Smooth muscle cell (in vitro differentiated cells): Measurements from ENCODE around the gene GFAP. TPM values are rescaled to one million over a fixed set of nuclear protein-coding genes. Genes with fewer than 3 reads are reported as not detected.

ENCODE experiments used
- DNase-seq: peaks from one replicate; lab custom pipeline; 2025; ENCODE audit not compliant: unreplicated experiment; lab: John Stamatoyannopoulos, UW
- H2AFZ ChIP-seq: fragments of 200-600 bp; sonication (generic); 2 replicates; pipeline ENCODE4 v1.6.0; 2016; ENCODE audit warnings: antibody characterized with exemption, low read depth, mild to moderate bottlenecking
- H3F3A ChIP-seq: fragments of 200-600 bp; sonication (generic); 2 replicates; pipeline ENCODE4 v1.6.0; 2017; ENCODE audit warnings: antibody characterized with exemption, low read depth
- H3K27ac ChIP-seq: fragments of 200-600 bp; sonication (generic); 2 replicates; pipeline ENCODE4 v1.5.1; 2016; ENCODE audit warnings: low read depth, mild to moderate bottlenecking
- H3K27me3 ChIP-seq: fragments of 200-600 bp; sonication (generic); 2 replicates; pipeline ENCODE4 v1.6.1; 2016; ENCODE audit warnings: low read depth, mild to moderate bottlenecking
- H3K36me3 ChIP-seq: fragments of 200-600 bp; sonication (generic); 2 replicates; pipeline ENCODE4 v1.5.1; 2016; ENCODE audit warnings: low read depth
- H3K4me1 ChIP-seq: fragments of 200-600 bp; sonication (generic); 2 replicates; pipeline ENCODE4 v1.5.1; 2016; ENCODE audit warnings: low read depth
- H3K4me2 ChIP-seq: fragments of 200-600 bp; sonication (generic); 2 replicates; pipeline ENCODE4 v1.6.0; 2016; ENCODE audit warnings: mild to moderate bottlenecking
- H3K4me3 ChIP-seq: fragments of 200-600 bp; sonication (generic); 2 replicates; pipeline ENCODE4 v1.5.1; 2016; ENCODE audit warnings: mild to moderate bottlenecking
- H3K79me2 ChIP-seq: fragments of 200-600 bp; sonication (generic); 2 replicates; pipeline ENCODE4 v1.6.0; 2016; ENCODE audit warnings: low read depth, mild to moderate bottlenecking
- H3K9ac ChIP-seq: fragments of 200-600 bp; sonication (generic); 2 replicates; pipeline ENCODE4 v1.6.0; 2016; ENCODE audit warnings: low read depth
- H3K9me3 ChIP-seq: fragments of 200-600 bp; sonication (generic); replicated peaks from 2 replicates; pipeline ENCODE4 v1.5.1; 2016; ENCODE audit warnings: low read depth
- H4K20me1 ChIP-seq: fragments of 200-600 bp; sonication (generic); 2 replicates; pipeline ENCODE4 v1.6.0; 2016; ENCODE audit warnings: low read depth
- CTCF ChIP-seq: fragments of 200-600 bp; sonication (generic); IDR thresholded peaks from 2 replicates; pipeline ENCODE4 v1.5.1; 2017; ENCODE audit warnings: borderline replicate concordance, mild to moderate bottlenecking, antibody characterized with exemption; ENCODE audit not compliant: insufficient read depth, poor library complexity, severe bottlenecking
- WGBS: methylation state at CpG from one replicate; pipeline ENCODE4 v1.1.7; 2016; ENCODE audit warnings: low lambda C conversion rate; 5-methylcytosine and 5-hydroxymethylcytosine counted together
- polyA plus RNA-seq: library from polyadenylated mRNA; unstranded; fragments of >200 nt; fragmentation: Nextera tagmentation; extraction: Ambion mirVana; gene quantifications from 2 replicates; pipeline ENCODE4 v1.2.1, GENCODE V29; 2016
- total RNA-seq: library from RNA; depleted of rRNA; stranded (reverse); fragments of >200 nt; gene quantifications from 2 replicates; pipeline ENCODE4 v1.2.3, GENCODE V29; 2014

The GFAP gene
- total and polyA plus RNA-seq, 2 experiments from 2014 or later = 0.04 to 0.64 TPM

DNA sequence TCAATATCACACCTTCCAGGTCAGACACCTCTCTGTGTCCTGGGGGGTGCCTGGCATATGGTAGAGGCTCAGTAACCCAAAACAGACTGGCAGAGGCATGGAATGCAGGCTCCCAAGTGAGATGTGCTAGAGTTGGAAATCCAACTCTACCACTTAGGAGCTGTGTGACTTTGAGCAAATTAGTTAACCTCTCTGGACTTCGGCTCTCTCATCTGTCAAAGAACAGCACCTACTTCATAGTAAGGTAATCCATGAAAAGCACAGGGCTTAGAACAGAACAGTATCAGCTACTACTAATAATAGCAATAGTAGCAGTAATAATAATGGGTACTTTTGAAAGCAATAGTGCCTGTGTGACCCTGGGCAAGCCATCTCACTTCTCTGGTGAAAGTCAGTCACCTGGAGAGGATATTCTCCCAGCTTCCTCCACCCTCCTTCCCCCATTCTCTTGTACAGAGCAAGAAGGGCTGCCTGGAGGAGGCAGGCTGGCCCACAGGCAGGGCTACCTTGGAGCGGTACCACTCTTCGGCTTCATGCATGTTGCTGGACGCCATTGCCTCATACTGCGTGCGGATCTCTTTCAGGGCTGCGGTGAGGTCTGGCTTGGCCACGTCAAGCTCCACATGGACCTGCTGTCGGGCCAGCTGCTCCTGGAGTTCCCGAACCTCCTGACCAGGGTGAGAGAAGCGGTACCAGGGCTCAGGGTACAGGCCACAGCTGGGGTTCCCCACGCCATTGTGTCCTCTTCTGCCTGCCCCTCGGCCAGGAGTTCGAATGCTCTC, 2.3 kb downstream of the GFAP start:
- Histone ChIP-seq H3K4me2 (no peak overlapping the region), H2AFZ (no peak overlapping the region), H3K27ac (no peak overlapping the region), H3K4me1 (no peaks in the 10 kb centered on the region), H3K9me3 (no peaks in the 10 kb centered on the region), H3K79me2 (no peaks in the 10 kb centered on the region), H3K9ac (no peak overlapping the region), H4K20me1 (no peaks in the 10 kb centered on the region), H3K27me3 (peaks cover 14% of the 10 kb centered on the region), H3K4me3 (no peak overlapping the region), H3F3A (peaks cover 5% of the 10 kb centered on the region), H3K36me3 (no peaks in the 10 kb centered on the region)
- 90% methylated on average over 14 of the region's 14 CpGs for WGBS
- TF ChIP-seq CTCF = no peak
- no peak for DNase-seq

- H3K36me3 ChIP-seq = no peaks in the 10 kb centered on the region
- peak overlapping the region; percentile 54 for H2AFZ ChIP-seq
- H4K20me1 ChIP-seq = no peaks in the 10 kb centered on the region
- H3K79me2 ChIP-seq = no peaks in the 10 kb centered on the region
- peak overlapping the region; percentile 36 for H3K4me3 ChIP-seq
- 21% methylated on average over 47 of the region's 56 CpGs for WGBS
- peak overlapping the region; percentile 83 for H3K4me2 ChIP-seq
- H3K9me3 ChIP-seq = no peaks in the 10 kb centered on the region
- no peak for DNase-seq
- peaks cover 11% of the 10 kb centered on the region for H3F3A ChIP-seq
- H3K4me1 ChIP-seq = no peaks in the 10 kb centered on the region
- peaks cover 14% of the 10 kb centered on the region for H3K27me3 ChIP-seq
- H3K27ac ChIP-seq = no peak overlapping the region
- no peak overlapping the region for H3K9ac ChIP-seq
- peak; percentile 43 for TF ChIP-seq CTCF
Measured at GRCh38 chr17:44911133-44912001, 3.9 kb downstream of the GFAP start.

DNA sequence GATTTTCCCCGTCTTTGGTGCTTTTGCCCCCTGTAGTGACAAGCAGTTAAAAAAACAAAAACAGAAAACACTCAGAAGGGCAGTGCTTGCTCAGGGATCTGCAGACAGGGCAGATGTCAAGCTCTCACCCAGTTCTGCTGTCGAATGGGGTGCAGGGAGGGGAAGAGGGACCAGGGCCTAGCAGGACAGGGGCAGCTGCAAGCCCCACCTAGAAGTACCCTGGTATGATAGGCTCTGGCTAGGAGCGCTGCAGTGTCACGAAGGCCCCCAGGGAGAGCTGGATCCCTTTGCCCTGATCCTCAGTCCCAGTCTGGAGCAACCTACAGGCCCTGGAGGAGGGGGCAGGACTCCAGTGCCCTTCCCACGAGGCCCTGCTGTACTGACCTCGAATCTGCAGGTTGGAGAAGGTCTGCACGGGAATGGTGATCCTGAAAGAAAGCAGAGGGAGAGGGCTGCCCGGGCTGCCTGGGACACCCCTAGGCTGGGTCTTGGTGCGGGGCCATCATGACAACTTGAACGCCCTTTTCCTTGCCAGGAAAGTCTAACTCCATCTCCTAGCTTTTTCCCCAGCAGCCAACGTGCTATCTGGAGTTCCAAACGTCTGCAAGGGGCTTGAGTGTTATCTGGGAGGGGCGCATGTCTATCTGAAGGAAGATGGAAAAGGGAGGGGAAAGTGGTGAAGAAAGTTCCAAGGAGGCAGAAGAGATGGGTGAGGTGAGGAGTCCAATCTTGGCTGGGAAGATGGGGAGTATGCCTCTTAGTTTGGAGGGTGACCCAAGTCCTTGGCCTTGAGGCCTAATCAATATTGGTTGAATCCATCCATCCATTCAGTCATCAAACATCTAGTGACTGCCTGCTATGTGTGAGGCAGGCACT, 4.8 kb downstream of the GFAP start:
- Histone ChIP-seq H3K9ac (no peak overlapping the region), H3F3A (peaks cover 11% of the 10 kb centered on the region), H3K27me3 (peaks cover 14% of the 10 kb centered on the region), H3K4me2 (peak overlapping the region; percentile 83), H3K27ac (no peak overlapping the region), H3K9me3 (no peaks in the 10 kb centered on the region), H2AFZ (peak overlapping the region; percentile 73), H3K36me3 (no peaks in the 10 kb centered on the region), H3K79me2 (no peaks in the 10 kb centered on the region), H4K20me1 (no peaks in the 10 kb centered on the region), H3K4me3 (no peak overlapping the region), H3K4me1 (no peaks in the 10 kb centered on the region)
- TF ChIP-seq CTCF = no peak
- no peak for DNase-seq
- WGBS = 87% methylated on average over 13 of the region's 13 CpGs
